WI38 (cell line): Measurements from ENCODE around the gene RETSAT.

Experiments
- H3K4me3 ChIP-seq: 2 replicates; pipeline ENCODE4 v1.5.1; 2011; ENCODE audit warnings: low read depth, mild to moderate bottlenecking, control low read depth, low read length
- TF ChIP-seq, protein P1 (sequence below): IDR thresholded peaks from 2 replicates; pipeline ENCODE4 v1.5.1; 2012; ENCODE audit warnings: low read depth, mild to moderate bottlenecking, control low read depth, low read length

The RETSAT gene

DNA sequence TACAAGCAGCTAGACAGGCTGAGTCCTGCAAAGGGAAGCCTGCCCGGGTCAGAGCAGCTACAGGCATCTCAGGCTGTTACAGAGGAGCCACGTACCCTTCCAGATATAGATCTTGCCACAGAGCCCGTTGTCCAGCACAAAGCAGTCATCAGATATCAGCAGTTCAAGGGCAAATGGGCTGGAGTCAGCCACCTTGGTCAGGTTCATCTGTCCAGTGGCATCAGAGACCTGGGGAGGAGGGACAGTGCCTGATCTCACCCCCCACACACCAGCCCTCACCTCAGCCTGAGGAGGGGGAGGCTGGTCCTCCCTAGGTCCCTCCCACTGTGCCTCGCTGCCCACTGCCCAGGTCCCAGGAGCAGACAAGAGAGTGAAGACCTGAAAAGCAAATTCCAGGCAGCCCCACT lies 43.6 kb upstream of the RETSAT start:
- TF ChIP-seq, protein P1, sequence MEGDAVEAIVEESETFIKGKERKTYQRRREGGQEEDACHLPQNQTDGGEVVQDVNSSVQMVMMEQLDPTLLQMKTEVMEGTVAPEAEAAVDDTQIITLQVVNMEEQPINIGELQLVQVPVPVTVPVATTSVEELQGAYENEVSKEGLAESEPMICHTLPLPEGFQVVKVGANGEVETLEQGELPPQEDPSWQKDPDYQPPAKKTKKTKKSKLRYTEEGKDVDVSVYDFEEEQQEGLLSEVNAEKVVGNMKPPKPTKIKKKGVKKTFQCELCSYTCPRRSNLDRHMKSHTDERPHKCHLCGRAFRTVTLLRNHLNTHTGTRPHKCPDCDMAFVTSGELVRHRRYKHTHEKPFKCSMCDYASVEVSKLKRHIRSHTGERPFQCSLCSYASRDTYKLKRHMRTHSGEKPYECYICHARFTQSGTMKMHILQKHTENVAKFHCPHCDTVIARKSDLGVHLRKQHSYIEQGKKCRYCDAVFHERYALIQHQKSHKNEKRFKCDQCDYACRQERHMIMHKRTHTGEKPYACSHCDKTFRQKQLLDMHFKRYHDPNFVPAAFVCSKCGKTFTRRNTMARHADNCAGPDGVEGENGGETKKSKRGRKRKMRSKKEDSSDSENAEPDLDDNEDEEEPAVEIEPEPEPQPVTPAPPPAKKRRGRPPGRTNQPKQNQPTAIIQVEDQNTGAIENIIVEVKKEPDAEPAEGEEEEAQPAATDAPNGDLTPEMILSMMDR = no peak
- no peak overlapping the region for H3K4me3 ChIP-seq

DNA sequence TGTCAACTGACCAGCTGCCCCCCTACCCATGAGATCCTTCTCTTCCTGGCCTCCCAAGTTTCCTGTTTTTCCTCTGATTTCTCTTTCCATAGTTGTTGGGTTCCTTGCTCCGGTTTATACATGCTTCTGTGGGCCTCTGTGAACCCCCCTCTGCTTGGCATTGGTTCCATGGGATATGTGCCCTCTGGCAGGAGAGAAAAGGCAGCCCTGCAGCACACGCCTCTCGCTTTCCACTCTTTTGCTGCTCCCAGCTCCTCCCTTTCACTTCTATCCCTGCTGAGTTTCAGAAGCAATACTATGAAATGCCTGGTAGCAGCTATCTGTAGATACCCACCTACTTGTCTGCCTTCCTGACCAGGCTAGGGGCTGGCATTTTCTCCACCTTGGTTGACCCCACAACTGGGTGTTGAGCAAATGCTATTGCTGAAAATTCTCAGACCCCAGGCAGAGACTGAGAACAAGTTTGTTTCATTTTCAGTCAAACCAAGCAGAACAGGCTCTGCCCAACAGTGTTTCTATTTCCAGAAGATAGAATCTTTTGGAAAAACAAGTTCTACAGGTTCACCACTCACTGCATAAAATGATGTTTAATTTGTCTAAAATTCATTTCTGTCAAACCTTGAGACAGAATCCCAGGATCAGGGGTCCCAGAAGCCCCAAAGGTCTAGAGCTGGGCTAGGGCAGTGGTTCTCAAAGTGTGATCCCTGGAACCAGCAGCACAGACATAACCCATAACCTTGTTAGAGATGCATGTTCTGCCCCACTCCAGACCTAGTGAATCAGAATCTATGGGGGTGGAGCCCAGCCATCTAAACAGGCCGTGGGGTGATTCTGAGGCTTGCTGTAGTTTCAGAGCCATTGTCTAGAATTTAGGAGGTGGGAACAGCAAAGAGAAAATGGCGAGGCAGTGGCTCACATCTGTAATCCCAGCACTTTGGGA lies 42.5 kb upstream of the RETSAT start:
- no peak overlapping the region for H3K4me3 ChIP-seq
- TF ChIP-seq, protein P1 = no peak

DNA sequence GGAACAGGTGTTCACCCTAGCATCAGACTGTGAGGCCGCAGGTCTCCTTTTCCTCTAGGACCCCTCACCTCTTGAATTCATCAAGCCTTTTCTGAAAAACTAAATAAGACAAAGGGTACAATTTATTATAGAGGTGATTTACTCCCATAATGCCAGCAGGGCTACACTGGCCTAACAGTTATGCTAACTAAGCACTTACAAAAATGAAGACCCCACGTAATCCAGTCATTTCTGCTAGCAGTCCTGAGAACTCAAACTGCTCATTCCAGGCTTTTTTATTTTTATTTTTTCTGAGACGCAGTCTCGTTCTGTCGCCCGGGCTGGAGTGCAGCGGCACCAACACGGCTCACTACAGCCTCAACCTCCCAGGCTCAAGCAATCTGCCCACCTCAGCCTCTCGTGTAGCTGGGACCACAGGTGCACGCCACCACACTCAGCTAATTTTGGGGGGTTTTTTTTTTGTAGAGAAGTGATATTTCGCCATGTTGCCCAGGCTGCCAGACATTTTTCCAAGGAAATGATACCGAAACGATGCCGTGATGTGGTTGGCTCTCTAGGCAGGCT lies 41.7 kb upstream of the RETSAT start:
- no peak overlapping the region for H3K4me3 ChIP-seq
- TF ChIP-seq, protein P1 = no peak

DNA sequence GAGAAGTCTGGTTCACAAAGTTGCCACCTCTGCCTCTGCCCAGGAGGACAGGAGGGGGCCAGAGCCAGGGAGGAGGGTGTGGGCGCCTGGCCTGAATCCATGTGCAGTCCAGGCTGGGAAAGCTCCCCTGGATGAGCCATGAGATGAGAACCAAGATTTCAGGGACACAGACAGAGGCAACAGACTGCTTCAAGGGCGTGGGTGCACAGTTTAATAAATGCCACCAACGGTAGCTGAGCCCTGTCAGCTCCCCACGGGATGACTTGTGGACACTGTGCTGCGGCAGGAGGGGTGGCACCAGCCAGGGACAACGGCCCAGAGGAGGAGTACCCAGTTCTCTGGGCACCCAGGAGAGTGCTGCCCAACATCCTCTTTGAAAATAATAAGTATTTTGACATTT lies 40.6 kb upstream of the RETSAT start:
- TF ChIP-seq, protein P1 = no peak
- no peak overlapping the region for H3K4me3 ChIP-seq

DNA sequence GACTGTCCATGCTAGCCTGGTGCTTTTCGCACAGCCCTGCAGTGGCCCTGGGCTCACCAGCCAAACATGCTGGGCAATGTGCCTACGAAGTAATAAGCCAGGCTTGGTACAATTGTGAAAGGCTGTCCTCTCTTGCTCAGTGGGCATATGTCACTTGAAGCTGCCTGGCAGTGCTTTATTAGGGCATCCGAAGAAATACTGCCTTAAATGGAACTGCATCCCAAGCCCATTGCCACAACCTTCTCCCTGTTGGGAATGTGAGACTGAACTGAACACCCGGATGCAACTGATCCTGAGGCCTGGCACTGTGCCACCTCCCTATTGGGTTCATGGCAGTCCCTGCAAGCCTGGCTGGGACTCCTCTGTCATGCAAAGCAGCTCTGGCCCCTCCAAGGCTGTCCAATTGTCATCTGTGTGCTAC lies 39.9 kb upstream of the RETSAT start:
- TF ChIP-seq, protein P1 = no peak
- H3K4me3 ChIP-seq = no peak overlapping the region

DNA sequence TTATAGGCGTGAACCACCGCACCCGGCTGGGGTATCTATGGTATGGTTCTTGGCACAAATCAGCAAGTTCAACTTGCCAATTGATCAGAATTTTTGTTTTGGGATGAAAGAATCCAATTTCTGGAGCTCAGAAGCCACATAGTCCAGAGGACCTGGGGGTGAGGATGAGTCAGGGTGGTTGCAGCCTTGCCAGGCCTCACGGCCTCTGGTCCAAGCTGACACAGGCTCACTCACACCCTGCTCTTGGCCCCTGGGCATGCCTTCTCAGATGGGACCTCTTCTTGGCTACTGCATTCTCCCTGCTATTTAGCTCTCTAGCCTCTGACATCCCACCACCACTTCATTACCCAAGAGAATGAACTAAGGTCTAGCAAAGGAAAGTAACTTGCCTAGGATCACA lies 39.5 kb upstream of the RETSAT start:
- H3K4me3 ChIP-seq = no peak overlapping the region
- TF ChIP-seq, protein P1 = no peak
